ENCODE results near the gene MSMB. TPM values are rescaled to one million over a fixed set of nuclear protein-coding genes. Genes with fewer than 3 reads are reported as not detected.

The MSMB gene
- not detected in 2 replicates for total RNA-seq (2012; rRNA removed)
- polyA plus RNA-seq (2012; rRNA removed) = not detected in 2 replicates
- polyA plus RNA-seq (2012; cell fraction: cytosol; rRNA removed) = not detected in 2 replicates
- polyA plus RNA-seq (2012; cell fraction: nucleus; rRNA removed; ENCODE audit: low replicate concordance) = not detected in 2 replicates
- not detected for Bru-seq, nascent RNA
- BruChase-seq, experiment 1, labeled RNA remaining after a 6-hour chase = not detected
- BruChase-seq, experiment 2, labeled RNA remaining after a 2-hour chase = not detected
- long read RNA-seq = 0 reads

- Histone ChIP-seq H3K9me3 (ENCODE audit: control insufficient read depth, insufficient read depth, low read length) (no peaks in the 10 kb centered on the region), H3K79me1 (ENCODE audit: low read depth in 1 of 2, low read length in 2 of 2) (no peaks in the 10 kb centered on the region), H2BK15ac (ENCODE audit: low read depth, low read length) (no peak within 1 kb of the TSS), H3K36me3 (ENCODE audit: control insufficient read depth, insufficient read depth, low read length) (no peaks in the 10 kb centered on the region), H3K18ac (ENCODE audit: low read depth, low read length) (no peak within 1 kb of the TSS), H2AFZ (replicated peaks; ENCODE audit: low read length, poor library complexity) (no peak within 1 kb of the TSS), H3K9me1 (ENCODE audit: insufficient read depth, low read length) (no peaks in the 10 kb centered on the region), H3K9ac (ENCODE audit: low read depth, low read length) (no peak within 1 kb of the TSS), H3K23ac (ENCODE audit: low read depth, low read length) (no peak within 1 kb of the TSS), H2AK5ac (ENCODE audit: low read depth, low read length) (no peak within 1 kb of the TSS), H3K27me3 (ENCODE audit: control insufficient read depth, insufficient read depth, low read length) (peaks cover 33% of the 10 kb centered on the region), H2AK9ac (replicated peaks; ENCODE audit: low read depth, low read length, poor library complexity) (no peak within 1 kb of the TSS), H3K56ac (ENCODE audit: extremely low read depth, insufficient read depth, low read length) (no peak within 1 kb of the TSS), H2BK5ac (ENCODE audit: low read depth, low read length, poor library complexity, severe bottlenecking) (no peak within 1 kb of the TSS), H2BK120ac (ENCODE audit: low read depth, low read length) (no peak within 1 kb of the TSS), H3K4me2 (ENCODE audit: low read depth, low read length) (no peak within 1 kb of the TSS), H3K4me3 (ENCODE audit: insufficient read depth, low read depth, low read length) (no peak within 1 kb of the TSS), H4K91ac (ENCODE audit: insufficient read depth, low read depth, low read length) (no peak within 1 kb of the TSS), H3K14ac (replicated peaks; ENCODE audit: low read depth, low read length) (no peak within 1 kb of the TSS), H4K8ac (ENCODE audit: low read depth in 2 of 2, low read length in 2 of 2) (no peak within 1 kb of the TSS), H2BK20ac (ENCODE audit: low read depth, low read length) (no peak within 1 kb of the TSS), H4K5ac (ENCODE audit: low read depth, low read length) (no peak within 1 kb of the TSS), H3K4ac (ENCODE audit: low read depth, low read length) (no peak within 1 kb of the TSS), H4K20me1 (ENCODE audit: insufficient read depth, low read length) (no peaks in the 10 kb centered on the region), H3K27ac (ENCODE audit: insufficient read depth, low read length) (no peak within 1 kb of the TSS), H3K4me1 (ENCODE audit: control insufficient read depth, insufficient read depth, low read length) (no peaks in the 10 kb centered on the region)
- CTCF ChIA-PET = no interaction called here
- BruUV-seq (replicated peaks) = no TSS peak
- WGBS, 2 experiments (ENCODE audit: extremely low coverage in 2 of 2, insufficient read length in 1 of 2) = no CpG with 5 or more reads among the region's 7 CpGs
- in situ Hi-C loops (cut with MboI; ENCODE audit: low sequenced_read_pairs) (no loop called here), dilution Hi-C loops (cut with HindIII; ENCODE audit: low sequenced_read_pairs, unreplicated experiment) (no loop called here), intact Hi-C loops (cut with micrococcal nuclease) (no loop called here)
- DNase-seq = no peak
- TF ChIP-seq SMC3 (IDR thresholded peaks at IDR 0.05; ENCODE audit: low read depth, low read length) = no peak
- no peak for TF ChIP-seq ELK1 (IDR thresholded peaks at IDR 0.05; ENCODE audit: borderline replicate concordance, low read depth, low read length)
- no peak for TF ChIP-seq FOS (IDR thresholded peaks at IDR 0.05; ENCODE audit: low read depth, low read length)
- TF ChIP-seq CEBPB (IDR thresholded peaks at IDR 0.05; ENCODE audit: low read depth, low read length) = no peak
- no peak for TF ChIP-seq CHD1 (IDR thresholded peaks at IDR 0.05; ENCODE audit: low read depth, low read length)
- TF ChIP-seq MXI1 (IDR thresholded peaks at IDR 0.05; ENCODE audit: borderline replicate concordance, low read depth, low read length) = no peak
- POLR2A ChIA-PET (ENCODE audit: unreplicated experiment) = no interaction called here
- no peak for ATAC-seq (ENCODE audit: low read depth)
Observed at GRCh38 chr10:46046261-46046660, at the start of gene MSMB. Gene MSMB (minus strand): TSS chr10:46046269. CDS start chr10:46046237, 32 bp downstream.
